Stimulated activated CD4-positive, alpha-beta T cell treated with anti-CD3 and anti-CD28 coated beads, TNF-alpha, amount 100 ng/mL, for 1 hour (primary cell): ENCODE data around the gene TXNL4B.

Experiments used
- DNase-seq, 3 donors: peaks; one replicate each; pipeline ENCODE4 v3.0.0-alpha.2; 2020; ENCODE audit warnings: low read depth in 3 of 3, low spot score in 1 of 3

Gene TXNL4B

DNA sequence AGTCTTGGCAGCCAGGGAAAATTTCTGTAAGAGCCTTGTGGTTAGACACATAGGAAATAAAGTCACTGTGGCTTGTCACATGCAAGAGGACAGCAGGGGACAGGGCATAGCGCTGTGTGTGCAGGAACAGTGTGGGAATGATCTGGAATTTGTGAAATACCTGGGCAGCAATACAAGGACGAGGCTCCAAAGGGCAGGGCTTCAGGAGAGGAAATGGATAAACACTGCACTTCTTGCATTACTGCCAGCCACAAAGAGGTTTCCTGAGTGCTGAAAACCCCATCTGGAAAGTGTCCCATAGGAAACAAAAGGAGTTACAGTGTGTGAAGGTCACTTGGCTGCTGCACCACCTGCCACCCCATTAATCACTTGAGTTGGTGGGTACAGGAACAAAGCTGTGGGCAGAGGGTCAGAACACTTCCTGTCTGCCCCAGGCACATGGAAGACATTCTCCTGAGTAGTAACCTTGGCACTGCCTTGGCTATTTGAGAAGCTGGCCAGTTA lies 51.2 kb downstream of the TXNL4B start:
- no peak for DNase-seq

DNA sequence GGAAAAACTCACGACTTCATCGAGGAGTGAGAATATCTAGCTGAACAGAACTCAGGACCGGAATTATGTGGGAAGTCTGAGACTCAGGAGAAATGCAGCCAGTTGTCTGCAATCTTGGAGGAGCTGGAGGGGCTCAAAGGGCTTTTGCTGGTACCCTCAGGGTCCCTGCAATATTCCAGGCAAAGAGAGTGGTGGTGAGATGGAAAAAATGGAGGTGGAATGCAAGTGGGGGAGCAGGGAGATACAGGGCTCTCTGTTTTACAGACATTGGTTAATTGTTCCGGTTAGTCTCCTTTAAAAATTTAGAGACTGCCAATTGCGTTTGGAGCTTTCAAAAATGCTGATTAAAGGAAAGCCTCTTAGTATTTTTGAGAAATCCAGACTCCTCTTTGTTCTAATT lies 57.3 kb downstream of the TXNL4B start:
- DNase-seq, result no peak
